Progenitor cell of endocrine pancreas (in vitro differentiated cells): ENCODE data around the gene AEN. TPM values are rescaled to one million over a fixed set of nuclear protein-coding genes. Genes with fewer than 3 reads are reported as not detected.
A peak's percentile ranks its signal among the peaks of the same experiment; 100 is the strongest.

ENCODE experiments used
- DNase-seq: peaks from one replicate; pipeline ENCODE4 v3.0.0; 2021; ENCODE audit warnings: low spot score; ENCODE audit not compliant: unreplicated experiment
- H3K27ac Mint-ChIP-seq: 2 replicates; pipeline ENCODE4 v1.8.0; 2021; ENCODE audit warnings: mild to moderate bottlenecking, moderate library complexity, mixed read lengths
- H3K27me3 Mint-ChIP-seq: 2 replicates; pipeline ENCODE4 v1.8.0; 2021; ENCODE audit warnings: mixed read lengths
- H3K36me3 Mint-ChIP-seq: 2 replicates; pipeline ENCODE4 v1.8.0; 2022; ENCODE audit warnings: mixed read lengths; ENCODE audit not compliant: insufficient read depth
- H3K4me1 Mint-ChIP-seq: 2 replicates; pipeline ENCODE4 v1.8.0; 2021; ENCODE audit warnings: low read depth, mixed read lengths
- H3K4me3 Mint-ChIP-seq: 2 replicates; pipeline ENCODE4 v1.8.0; 2021; ENCODE audit warnings: low read depth, mild to moderate bottlenecking, moderate library complexity, mixed read lengths
- H3K9me3 Mint-ChIP-seq: 2 replicates; pipeline ENCODE4 v1.8.0; 2021; ENCODE audit warnings: low read depth, mixed read lengths
- long read RNA-seq: library from polyadenylated mRNA; unstranded; transcript quantifications from one replicate; pipeline ENCODE4 v2.0.0, GENCODE V29; 2020
- total RNA-seq: library from RNA; stranded (reverse); gene quantifications from 2 replicates; pipeline ENCODE4 v1.2.1, GENCODE V29; 2021
- TF ChIP-seq, protein P1 (sequence below): fragments of 200-600 bp; sonication (generic); IDR thresholded peaks from one replicate; pipeline ENCODE4 v1.5.0; 2021; ENCODE audit warnings: antibody characterized with exemption, mild to moderate bottlenecking; ENCODE audit not compliant: unreplicated experiment

Gene AEN, protein sequence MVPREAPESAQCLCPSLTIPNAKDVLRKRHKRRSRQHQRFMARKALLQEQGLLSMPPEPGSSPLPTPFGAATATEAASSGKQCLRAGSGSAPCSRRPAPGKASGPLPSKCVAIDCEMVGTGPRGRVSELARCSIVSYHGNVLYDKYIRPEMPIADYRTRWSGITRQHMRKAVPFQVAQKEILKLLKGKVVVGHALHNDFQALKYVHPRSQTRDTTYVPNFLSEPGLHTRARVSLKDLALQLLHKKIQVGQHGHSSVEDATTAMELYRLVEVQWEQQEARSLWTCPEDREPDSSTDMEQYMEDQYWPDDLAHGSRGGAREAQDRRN
- 28.2 and 31.1 TPM in 2 replicates for total RNA-seq
- long read RNA-seq, full-length matches to known transcripts = 29 of 54 reads
- long read RNA-seq, partial matches to known transcripts = 11 of 54 reads
- long read RNA-seq, other reads (novel, unspliced or antisense) = 14 of 54 reads

DNA sequence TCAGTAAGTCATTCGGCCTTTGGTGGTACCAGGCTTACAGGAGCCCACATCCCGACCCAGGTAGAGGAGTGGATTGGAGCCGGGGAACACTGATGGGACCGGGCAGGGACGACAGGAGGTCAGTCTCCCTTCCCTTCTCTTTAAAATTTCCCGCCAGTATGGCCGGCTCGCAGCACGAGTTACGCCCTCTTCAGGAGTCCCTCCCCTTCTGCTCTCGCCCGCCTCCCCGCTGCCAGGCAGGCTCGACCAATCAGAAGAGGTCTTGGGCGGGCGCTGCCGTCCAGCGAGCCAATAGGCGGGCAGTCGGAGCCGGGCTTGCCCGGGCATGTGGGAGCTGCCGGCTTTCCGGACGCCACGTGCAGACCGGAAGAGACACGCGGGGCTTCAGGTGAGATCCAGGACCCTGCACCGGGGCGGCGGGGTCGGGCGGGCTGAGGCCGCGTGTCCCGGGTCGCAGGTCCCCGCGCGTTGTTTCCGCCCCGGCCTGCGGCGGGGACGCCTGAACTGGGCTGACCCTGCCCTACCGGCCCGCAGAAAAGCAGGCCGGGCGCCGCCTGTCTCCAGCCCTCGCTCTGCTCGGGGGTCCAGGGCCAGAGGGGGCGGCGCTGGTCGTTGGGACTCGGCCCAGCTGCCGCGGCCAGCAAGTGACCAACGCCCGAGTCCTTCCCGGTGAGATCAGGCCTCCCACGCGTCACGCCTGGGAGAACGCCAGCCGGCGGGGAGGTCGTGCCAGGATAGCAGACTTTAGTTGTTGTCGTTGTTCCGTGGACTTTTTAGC lies at the start of gene AEN:
AEN (plus strand) TSS at position 346 of the 778 bp plus-strand sequence. CDS start 4,870 bp downstream, outside the sequence.
- H3K4me1 Mint-ChIP-seq = peaks cover 30% of the 10 kb centered on the region
- H3K9me3 Mint-ChIP-seq = no peaks in the 10 kb centered on the region

DNA sequence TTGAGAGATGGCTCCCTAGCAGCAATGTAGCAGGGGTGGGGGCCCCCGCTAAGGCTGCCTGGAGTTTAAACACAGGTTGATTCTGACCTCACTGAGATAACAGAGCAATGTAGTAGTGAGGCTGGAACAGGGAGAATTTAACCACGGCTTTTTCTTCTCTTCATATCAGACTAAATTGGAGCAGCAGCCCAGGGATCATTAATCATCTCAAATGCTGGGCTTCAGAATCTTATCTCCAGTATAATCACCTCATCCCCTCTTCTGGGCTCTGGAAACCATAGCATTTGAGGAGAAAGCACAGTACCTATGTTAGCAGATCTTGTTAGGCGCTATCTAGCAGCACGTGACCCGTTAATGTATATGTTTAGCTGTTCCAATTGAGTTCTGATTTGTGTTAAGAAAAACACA lies 49.3 kb upstream of the AEN start:
- Mint-ChIP-seq H3K27me3 (peaks cover 5% of the 10 kb centered on the region), H3K9me3 (no peaks in the 10 kb centered on the region), H3K4me1 (peaks cover 22% of the 10 kb centered on the region), H3K36me3 (no peaks in the 10 kb centered on the region), H3K4me3 (no peak overlapping the region), H3K27ac (peak overlapping the region; percentile 59)
- TF ChIP-seq, protein P1, sequence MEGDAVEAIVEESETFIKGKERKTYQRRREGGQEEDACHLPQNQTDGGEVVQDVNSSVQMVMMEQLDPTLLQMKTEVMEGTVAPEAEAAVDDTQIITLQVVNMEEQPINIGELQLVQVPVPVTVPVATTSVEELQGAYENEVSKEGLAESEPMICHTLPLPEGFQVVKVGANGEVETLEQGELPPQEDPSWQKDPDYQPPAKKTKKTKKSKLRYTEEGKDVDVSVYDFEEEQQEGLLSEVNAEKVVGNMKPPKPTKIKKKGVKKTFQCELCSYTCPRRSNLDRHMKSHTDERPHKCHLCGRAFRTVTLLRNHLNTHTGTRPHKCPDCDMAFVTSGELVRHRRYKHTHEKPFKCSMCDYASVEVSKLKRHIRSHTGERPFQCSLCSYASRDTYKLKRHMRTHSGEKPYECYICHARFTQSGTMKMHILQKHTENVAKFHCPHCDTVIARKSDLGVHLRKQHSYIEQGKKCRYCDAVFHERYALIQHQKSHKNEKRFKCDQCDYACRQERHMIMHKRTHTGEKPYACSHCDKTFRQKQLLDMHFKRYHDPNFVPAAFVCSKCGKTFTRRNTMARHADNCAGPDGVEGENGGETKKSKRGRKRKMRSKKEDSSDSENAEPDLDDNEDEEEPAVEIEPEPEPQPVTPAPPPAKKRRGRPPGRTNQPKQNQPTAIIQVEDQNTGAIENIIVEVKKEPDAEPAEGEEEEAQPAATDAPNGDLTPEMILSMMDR = no peak
- no peak for DNase-seq

More for the DNA sequence above, at the start of gene AEN:
- H3K27ac Mint-ChIP-seq = peak within 1 kb of the TSS; percentile 88
- peak; percentile 90 for DNase-seq
- peak within 1 kb of the TSS; percentile 87 for H3K4me3 Mint-ChIP-seq
- TF ChIP-seq, protein P1 = peak; percentile 8
- no peaks in the 10 kb centered on the region for H3K27me3 Mint-ChIP-seq
- no peaks in the 10 kb centered on the region for H3K36me3 Mint-ChIP-seq

DNA sequence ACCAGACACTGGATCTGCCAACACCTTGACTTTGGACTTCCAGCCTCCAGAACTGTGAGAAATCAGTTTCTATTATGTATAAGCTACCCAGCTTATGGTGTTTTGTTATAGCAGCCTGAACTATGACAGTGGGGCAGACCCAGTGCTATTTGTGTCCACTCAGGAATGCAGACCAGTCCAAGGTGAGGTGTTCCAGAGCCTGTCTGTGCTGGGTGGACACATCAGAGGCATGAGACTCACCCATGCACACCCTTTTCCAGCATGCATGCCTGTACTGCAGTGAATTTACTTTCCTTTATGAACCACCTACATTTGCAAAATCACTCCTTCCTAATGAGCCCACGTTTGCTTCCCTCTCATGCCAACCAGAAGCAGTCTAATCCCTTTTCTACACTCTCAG lies 47.1 kb upstream of the AEN start:
- H3K4me1 Mint-ChIP-seq = peaks cover 22% of the 10 kb centered on the region
- no peaks in the 10 kb centered on the region for H3K9me3 Mint-ChIP-seq
- no peak overlapping the region for H3K4me3 Mint-ChIP-seq
- H3K36me3 Mint-ChIP-seq = no peaks in the 10 kb centered on the region
- no peak overlapping the region for H3K27ac Mint-ChIP-seq
- H3K27me3 Mint-ChIP-seq = peaks cover 5% of the 10 kb centered on the region
- no peak for DNase-seq
- TF ChIP-seq, protein P1 = no peak

DNA sequence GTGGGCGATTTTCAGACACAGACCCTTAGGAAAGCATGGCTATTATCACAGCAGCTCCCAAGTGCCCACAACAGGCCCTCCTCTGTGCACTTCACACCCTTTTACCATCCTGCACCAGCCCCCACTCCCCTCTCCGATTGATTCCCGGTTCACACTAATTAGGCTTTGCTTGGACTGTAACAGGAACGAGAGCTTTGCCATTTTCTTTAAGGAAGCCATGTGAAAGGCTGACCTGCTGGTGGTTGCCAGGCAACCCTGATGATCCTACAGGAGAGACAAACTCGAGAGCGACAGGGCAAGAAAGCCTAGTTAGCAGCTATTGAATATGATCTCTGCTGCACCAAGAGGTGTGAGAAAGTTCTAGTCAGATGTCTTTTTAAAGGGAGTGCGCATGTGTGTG lies 46.5 kb upstream of the AEN start:
- TF ChIP-seq, protein P1 = no peak
- no peak for DNase-seq
- H3K4me3 Mint-ChIP-seq = no peak overlapping the region
- H3K9me3 Mint-ChIP-seq = no peaks in the 10 kb centered on the region
- H3K27me3 Mint-ChIP-seq = peaks cover 5% of the 10 kb centered on the region
- H3K4me1 Mint-ChIP-seq = peaks cover 22% of the 10 kb centered on the region
- no peaks in the 10 kb centered on the region for H3K36me3 Mint-ChIP-seq
- H3K27ac Mint-ChIP-seq = peak overlapping the region; percentile 5

DNA sequence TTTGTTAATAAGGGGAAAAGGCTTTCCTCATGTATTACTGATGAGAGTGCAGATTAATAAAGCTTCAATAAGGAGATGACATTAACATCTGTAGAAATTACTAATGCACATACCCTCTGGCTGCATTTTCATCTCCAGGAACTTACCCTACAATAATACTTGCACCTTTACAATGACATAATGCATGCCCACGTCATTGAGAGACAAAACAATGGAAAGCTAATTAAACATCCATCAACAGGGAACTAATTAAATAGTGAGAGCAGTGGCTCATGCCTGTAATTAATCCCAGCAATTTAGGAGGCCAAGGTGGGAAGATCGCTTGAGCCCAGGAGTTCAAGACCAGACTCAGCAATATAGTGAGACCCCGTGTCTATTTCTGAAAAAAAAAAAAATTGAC lies 41.8 kb upstream of the AEN start:
- H3K4me3 Mint-ChIP-seq = no peak overlapping the region
- TF ChIP-seq, protein P1 = no peak

More for the DNA sequence above, 41.8 kb upstream of the AEN start:
- Mint-ChIP-seq H3K27me3 (no peaks in the 10 kb centered on the region), H3K27ac (no peak overlapping the region), H3K9me3 (no peaks in the 10 kb centered on the region), H3K4me1 (peaks cover 8% of the 10 kb centered on the region), H3K36me3 (no peaks in the 10 kb centered on the region)
- no peak for DNase-seq
